ENCODE data around the gene CLSTN2.

Gene CLSTN2

DNA sequence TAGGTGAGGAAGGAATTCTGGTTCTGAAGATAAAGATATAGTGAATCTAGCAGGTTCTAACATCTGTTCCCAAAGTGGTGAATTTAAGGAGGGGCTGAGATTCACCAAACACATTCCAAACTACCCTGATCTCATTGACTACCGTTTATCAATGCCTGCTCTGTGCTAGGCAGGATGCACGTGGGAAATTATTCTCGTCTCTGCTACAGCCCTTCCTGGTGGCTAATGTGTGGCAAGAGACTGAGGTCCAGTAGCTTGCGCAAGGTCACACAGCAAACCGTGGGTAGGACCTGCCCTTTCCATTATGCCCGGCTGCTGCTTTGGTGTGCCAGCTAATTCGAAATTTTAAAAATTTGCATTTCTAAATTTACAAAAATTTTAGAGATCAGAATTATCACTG is 533.4 kb downstream of the CLSTN2 start:
- no peak for DNase-seq

DNA sequence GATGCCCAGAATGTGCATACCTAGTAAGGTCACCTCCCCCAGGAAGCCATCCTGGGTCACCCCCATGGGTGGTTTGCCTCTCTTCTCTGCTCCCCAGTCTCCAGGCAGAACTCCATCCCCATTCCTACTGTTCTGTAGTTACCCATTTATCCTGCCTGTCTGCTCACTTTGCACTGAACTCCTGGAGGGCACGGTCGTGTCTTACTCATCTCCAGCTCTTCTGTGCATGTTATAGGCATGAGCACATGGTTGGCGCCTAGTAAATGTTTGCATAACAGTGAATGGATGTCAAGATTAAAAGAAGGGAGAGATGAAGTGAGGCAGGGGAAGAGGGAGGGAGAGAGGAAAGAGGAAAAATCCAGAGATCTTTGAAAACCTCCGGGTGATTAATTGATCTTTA is 534.5 kb downstream of the CLSTN2 start:
- DNase-seq = no peak

DNA sequence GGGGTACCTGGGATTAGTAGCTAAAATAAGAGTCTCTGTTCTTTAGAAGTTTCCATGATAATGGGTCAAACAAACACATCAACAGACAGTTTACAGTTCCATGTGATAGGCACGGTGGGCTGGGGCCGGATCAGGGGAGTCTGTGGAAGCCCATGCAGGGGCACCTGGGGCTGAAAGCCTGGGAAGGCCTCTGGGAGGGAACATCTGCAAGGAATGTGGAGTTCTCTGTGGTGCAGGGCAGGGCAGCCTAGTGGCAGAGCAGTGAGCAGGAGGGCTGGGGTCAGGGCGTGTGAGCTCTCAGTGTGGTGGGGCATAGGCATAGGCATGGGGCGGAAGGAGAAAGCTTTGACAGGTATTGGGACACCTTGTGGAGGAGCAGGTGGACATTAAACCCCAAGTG is 535.2 kb downstream of the CLSTN2 start:
- DNase-seq = no peak

DNA sequence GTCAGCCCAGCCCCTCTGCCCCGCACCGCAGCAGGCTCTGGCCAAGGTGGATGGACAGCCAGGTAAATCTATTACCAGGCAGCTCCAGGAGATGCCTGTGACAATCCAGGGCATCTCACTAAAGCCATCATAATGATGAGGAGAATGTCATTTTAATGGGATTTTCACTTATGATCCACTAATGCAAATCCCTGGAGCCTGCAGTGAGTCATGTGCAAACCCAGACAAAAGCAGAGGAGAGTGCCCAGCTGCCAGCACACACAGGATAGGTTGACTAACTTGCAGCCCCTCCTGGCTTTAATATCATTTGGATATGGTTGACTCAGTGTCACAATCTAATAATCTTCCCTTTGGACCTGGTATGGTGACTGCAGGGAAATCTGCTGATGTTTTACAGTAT is 536.0 kb downstream of the CLSTN2 start:
- DNase-seq = no peak

DNA sequence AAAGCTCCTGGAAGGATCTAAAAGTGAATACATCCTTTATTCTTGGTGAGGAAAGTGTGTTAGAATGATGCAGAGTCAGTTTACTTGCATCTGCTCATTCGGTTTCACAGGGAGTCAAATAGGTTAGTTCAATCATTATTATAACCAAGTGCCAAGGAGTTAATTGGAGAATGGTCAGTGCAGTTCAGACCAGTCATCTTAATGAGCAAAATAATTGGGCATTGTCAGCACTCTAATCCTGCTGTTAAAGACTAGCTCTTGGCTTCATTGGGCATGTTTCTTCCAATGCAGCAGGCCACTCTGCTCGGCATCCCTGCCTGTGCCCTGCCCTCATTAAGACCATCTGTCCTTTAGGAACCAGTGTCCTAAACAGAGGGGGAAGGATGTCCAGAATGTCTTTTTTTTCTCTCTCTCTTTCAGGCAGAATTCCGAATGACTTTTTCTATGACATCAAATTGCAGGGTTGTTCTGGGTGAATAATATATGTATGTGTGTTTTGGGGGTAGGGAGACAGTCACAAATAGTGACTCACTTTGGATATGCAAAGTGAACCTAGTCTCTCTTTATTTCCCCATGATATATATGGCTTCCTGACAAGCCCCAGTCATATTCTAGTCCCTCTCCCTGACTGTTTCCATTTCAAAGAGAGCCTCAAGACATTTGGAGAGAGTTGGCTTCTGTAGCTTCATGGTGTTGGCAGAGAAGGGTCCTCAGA is 537.5 kb downstream of the CLSTN2 start:
- DNase-seq = no peak

DNA sequence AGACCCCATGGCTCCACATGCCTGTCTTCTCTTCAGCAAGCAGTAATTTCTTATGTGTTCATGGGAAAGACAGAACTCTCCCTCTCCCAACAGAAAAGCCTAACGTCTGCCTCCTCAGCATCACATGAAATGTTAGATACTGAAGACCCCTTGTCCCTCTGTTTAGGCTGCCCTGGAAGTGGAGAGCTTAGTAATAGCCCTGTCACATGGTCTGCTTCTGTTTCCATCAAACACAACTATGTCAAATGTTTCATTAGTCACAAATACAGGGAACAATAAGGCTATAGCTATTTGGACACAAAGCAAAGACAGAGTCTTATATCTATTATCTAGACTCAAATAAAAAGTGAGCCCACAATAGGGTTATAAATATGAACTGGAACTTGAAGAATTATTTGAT is 552.6 kb downstream of the CLSTN2 start:
- DNase-seq = no peak

DNA sequence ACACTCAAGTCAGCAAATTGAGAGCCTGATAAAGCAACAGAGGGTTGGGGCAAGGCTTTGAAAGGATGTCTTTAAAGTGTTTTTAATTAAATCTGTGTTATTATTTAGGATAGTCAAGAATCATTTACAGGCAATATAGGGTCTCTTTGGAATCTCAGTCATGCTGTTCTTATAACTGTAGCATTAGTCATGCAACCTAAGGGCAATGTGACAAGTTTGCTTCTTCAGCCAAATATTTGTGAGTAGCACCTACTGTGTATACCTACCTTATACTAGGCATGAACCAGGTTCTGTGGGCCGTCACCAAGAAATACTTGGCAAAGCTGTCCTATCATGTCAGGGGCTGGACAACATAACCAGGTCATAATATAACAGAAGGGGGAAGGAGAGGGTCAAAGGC is 558.3 kb downstream of the CLSTN2 start:
- no peak for DNase-seq

DNA sequence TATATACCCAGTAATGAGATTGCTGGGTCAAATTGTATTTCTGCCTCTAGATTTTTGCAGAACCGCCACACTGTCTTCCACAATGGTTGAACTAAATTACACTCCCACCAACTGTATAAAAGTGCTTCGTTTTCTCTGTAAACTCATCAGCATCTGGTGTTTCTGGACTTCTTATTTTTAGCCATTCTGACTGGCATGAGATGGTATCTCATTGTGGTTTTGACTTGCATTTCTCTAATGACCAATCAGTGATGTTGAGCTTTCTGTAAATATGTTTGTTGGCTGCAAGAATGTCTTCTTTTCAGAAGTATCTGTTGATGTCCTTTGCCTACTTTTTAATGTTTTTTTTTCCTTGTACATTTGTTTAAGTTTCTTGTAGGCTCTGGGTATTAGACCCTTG is 560.0 kb downstream of the CLSTN2 start:
- DNase-seq = no peak

DNA sequence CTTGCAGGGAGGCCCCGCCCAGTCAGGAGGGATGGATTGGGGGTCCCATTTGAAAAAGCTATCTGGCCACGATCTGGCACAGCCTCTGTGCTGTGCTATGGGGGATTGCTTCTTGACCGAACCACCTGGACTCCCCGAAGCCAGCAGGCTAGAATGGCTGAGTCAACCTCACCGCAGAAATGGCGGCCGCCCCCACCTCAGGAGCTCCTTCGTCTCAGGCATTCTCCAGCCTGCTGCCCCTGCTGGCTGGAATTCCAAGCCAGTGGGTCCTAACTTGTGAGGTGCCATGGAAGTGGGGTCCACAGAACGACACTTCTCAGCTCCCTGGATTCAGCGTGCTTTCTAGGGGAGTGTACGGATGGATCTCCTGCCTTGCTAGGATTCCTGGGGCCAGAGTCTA is 562.3 kb downstream of the CLSTN2 start:
- DNase-seq = no peak

DNA sequence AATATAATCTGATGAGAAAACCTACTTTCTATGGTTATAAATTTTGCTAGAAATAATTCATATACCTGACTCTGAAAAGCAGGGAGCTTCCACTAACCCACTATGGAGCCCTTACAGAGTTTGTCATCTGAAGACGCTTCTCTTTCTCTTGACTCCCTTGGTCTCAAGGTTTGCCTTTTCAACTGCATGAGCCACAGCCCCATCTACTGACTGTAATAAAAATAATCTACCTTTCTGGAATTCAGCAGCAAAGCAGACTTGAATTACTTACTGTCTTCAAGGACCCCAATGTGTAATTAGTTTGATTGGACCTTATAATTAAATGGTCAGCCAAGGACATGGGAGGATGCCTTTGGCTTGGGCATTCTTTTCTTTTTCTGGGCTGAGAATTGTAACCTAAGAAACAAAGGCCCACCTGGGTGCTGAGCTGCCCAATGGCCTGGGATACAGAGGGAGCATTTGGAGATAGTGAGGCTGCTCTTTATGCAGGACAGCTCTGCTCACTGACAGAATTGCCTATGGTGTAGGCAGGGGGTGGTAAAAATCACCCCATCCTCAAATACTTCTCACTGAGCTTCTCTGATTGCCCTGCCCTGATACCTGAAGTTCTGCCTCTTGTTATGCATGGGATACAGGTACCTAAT is 564.3 kb downstream of the CLSTN2 start:
- no peak for DNase-seq

DNA sequence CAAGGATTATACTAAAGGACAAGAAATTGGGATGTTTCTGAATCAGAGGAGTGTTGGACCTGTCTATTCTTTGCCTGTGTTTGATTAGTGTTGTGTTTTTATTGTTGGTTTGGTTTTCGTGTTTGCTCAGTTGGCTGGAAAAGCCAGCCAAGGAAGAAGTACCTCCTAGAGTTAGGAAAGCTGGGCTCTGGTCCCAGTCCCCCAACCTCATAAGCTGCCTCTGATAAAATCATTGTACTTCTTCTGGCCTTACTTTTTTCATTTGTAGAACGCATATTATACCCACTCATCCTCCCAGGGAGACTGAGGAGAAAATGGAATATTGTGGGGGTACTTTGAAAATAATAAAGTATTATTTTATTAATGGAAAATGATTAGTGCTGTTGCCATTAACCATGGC is 565.5 kb downstream of the CLSTN2 start:
- DNase-seq = peak; percentile 49

DNA sequence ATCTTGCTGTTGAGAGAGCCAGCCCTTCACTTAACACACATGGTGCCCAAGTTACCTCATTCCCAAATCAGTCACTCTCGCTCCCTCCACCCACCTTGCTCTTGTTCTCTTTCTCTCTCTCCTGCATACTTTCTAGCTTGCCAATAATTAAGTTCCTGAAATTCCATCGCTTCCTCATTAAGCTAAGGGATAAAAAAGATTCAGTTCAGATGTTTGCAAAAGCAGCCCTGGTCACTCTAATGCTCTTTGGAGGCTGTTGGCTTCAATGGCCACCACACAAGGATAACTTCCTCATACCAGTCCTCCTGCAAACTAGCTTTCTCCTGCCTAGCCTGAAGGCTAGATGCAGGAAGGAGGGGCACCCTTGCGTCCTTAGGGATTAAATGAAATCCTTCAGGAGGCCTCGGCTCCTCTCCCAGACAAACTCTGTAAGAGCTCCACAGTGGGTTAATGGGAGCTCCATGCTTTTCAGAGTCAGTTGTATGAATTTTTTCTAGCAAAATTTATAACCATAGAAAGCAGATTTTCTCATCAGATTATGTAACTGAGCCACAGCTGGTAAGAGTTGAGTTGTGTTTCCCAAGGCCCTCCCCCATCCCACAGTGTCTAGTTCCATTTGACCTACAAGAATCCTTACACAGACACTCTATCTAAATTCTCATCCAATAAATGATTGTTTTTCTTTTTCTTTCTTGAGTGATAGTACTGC is 566.2 kb downstream of the CLSTN2 start:
- no peak for DNase-seq

DNA sequence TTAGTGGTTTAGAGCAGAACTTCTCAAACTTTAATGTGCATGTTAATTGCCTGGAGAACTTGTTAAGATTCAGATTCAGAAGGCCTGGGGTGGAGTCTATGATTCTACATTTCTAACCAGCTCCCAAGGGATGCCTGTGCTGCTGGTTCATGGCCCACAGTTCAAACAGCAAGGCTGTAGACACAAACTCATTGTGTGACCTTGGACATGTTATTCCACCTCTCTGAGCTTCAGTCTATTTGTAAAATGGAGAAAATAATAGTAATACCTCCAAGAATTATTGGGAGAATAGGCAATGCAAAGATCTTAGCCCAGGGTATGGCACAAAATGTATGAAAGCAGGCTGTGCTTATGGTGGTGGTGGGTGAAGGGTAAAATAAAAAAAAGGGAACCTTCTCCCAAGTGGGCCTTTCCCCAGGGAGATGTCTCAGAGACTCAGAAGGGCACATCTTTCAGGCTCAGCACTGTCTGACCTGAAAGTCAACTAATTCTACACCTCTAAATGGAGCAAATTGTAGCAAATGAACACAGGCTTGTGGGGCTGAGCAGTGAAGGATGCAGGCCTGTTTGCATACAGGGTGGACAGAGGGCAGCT is 566.9 kb downstream of the CLSTN2 start:
- DNase-seq = no peak

DNA sequence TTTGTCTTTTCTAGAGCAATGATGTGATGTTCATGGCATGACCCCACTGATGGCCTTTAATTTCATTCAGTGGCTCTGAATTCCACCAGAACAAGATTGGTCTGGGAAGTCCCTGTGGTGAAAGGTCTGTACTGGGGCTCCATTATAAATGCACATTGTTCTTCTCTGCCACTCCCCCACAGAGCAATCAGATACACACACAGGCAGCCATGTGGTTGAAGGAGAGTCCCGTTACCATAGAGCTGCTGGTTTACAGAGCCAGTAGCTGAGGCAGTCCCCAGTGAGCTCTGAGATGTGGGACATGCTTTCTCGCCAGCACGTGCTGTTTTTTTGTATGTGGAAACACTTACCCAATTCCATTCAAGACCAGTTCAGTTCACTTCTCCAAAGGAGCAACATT is 570.2 kb downstream of the CLSTN2 start:
- DNase-seq = no peak

DNA sequence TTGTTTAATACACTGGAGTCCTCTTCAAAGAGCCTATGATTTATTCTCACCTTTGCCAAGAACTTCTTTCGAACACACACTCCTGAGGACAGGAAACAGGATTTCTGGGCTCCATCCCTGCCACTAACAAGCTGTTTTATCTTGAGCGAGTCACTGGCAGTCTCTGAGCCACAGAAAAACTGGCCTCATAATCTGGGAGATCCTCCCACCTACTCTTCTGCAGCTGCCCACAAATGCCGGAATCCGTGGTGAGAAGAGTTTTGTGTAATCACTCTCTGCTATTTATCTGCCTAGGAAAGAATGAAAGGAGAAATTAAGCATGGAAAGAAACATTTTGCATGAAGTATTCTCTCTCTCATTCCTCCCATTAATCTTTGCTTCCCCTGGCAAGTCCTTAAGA is 570.9 kb downstream of the CLSTN2 start:
- no peak for DNase-seq

DNA sequence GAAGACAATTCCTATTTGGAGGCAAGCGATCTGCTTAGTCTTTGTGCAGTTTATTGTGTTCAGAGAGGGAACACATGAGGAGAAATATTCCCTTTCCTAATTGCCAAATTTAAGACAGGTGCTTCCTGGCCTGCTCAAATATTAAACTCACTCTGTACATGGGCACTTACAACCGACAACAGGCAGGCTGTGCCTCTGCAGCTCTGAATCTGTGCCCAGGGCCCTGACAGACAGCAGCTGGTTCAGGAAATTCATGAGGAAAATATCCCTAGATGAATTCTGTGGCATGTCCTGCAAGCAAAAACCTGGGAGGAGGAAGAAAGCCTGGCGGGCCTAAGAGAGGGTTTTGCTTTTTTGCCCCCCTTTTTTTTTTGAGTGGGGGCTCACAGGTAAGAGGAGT is 573.6 kb downstream of the CLSTN2 start:
- peak; percentile 32 for DNase-seq

DNA sequence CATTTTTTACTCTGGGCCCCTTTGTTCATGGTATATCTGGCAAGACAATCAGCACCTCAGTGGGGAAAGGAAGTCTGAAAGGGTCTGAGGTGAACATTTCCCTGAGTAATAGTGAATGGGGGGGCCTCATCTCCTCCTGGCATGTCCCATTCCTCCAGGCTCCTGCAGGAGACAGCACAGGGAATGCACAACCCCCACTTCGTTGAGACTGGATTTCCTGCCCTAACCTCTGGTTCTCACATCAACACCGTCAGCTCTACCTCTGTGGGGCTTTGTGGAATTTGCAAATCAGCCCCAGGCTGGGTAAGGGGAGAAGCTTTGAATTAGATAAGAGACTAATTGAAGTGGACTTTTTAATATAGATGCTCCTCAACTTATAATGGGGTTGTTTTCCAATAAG is 574.5 kb downstream of the CLSTN2 start:
- no peak for DNase-seq

DNA sequence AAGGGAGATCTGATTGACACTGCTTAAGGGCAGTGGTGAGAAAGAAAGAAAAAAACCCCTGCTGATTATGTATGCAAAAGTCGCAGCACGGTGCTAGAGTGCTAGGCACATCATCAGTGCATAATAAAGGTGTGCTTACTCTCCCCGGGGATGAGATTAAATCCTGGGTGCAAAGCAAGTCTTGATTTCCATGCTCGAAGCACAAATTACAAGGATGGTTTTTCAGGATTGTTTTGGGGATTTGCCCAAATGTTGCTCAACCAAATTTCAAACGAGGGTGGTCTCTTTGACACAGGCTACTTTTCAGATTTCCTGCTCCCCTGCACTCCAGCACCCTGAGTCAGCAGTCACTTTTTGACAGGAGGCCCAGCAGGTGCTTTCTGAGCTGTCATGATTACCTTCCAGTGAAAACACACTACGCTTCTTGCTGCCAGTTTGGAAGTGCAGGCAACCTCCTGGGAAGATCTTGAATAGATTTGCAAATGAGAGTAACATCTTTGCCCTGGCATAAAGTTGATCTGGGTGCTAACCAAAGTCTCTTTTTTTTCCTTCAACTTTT is 575.4 kb downstream of the CLSTN2 start:
- DNase-seq = no peak

DNA sequence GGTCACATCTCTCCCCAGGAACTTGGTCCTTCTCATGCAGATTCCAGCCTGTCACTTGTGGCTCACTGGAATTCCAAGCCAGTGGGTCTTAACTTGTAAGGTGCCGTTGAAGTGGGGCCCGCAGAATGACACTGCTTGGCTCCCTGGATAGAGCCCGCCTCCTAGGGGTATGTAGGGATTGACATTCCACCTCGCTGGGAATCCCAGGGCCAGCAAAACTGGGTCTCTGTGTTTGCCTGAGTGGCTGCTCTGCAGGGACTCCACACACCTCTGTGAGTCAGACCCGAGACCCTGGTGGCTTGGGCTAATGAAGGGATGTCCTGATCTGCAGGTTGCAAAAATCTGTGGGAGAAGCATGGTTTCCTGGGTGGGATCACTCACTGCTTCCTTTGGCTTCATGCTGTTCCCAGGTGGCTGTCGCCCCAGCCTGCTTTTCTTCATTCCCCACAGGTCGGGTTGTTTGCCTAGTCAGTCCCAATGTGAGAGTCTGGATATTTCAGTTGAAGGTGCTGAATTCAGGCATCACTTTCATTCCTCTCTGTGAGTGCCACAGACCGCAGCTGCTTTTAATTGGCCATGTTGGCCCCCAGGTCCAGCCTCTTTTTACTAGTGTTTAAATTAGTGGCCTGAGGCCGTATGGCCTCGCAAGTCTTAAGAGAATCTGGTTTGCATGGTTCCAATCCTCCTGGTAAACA is 586.9 kb downstream of the CLSTN2 start:
- no peak for DNase-seq

DNA sequence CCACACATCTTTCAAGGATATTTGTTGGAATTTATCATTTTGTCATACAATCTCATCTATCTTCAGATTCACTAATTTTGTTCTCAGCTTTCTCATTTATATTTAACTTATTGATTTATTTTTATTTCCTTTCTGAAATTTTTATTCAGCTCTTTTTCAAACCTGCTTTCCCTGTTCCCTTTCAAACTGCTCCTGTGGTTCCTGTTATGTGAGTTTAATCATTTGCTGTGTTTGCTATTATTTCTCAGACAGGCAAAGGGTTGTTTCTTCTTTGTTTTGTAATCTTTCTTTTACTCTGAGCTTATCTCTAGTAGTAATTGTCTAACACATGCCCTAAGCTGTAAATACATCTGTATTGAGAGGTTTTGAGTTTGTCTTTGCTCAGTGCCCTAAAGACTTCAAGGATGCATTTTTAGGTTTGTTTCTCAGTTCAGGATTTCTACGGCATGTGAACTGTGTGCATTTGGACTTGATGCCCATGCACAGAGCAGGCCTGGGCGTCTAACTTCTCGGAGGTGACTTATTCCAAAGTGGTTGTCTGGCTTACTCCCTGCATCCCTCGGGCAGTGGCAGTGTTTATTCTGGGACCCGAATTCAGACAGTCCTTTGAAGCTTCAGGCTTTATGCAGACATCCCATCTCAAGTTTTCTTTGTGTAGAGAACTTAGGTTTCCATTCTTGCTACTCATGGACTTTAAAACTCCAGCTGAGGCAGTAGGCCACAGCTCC is 587.8 kb downstream of the CLSTN2 start:
- no peak for DNase-seq

DNA sequence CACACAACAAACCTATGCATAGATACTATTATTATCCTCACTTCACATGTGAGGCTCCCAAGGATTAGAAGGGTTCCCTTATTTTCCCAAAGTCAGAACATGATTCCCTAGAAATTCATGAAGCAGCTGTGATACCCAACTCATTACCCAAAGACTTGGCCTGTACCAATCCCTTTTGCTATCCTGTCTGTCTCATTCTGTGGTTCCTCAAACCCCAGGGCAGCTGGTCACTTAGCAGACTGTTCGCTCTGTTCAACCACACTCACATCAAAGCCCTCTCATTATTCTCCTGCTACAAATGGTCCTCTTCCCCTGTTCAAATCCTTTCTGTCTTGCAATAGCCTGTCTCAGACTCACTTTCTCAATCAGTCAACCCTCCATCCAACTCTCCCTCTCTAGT is 588.6 kb downstream of the CLSTN2 start:
- DNase-seq = no peak

DNA sequence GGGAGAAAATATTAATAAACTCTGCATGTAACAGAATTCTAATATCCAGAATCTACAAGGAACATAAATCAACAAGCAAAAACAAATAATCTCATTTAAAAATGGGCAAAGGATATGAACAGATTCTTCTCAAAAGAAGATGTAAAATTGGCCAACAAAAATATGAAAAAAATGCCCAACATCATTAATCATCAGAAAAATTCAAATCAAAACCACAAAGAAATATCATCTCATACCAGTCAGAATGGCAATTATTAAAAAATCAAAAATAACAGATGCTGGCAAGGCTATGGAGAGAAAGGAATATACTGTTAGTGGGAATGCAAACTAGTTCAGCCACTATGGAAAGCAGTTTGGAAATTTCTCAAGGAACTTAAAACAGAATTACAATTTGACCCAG is 592.2 kb downstream of the CLSTN2 start:
- no peak for DNase-seq
